ENCODE data around the gene HK1.

GRCh38 chr10:69434926-69435325, 156.6 kb downstream of the HK1 start:
- TF ChIP-seq POLR2A (IDR thresholded peaks at IDR 0.05; ENCODE audit: extremely low read depth, insufficient read length): no peak
- TF ChIP-seq CTCF (IDR thresholded peaks at IDR 0.05; ENCODE audit: low read depth, low read length): no peak
- TF ChIP-seq, protein P1, sequence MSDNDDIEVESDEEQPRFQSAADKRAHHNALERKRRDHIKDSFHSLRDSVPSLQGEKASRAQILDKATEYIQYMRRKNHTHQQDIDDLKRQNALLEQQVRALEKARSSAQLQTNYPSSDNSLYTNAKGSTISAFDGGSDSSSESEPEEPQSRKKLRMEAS (IDR thresholded peaks at IDR 0.05; ENCODE audit: low read depth, low read length): no peak
- no peak for TF ChIP-seq MYC (IDR thresholded peaks at IDR 0.05; ENCODE audit: low read depth, low read length)

Data from NB4 (cell line).